HuH-7 (cell line): ENCODE results near the gene NAP1L4.

ENCODE experiments used
- DNase-seq: peaks from one replicate; pipeline ENCODE4 v3.0.0; 2011; ENCODE audit warnings: low spot score

NAP1L4 gene

GRCh38 chr11:2992997-2993325 is 832 bp upstream of the NAP1L4 start:
- DNase-seq: no peak

GRCh38 chr11:2991452-2992233 is 486 bp downstream of the NAP1L4 start:
- DNase-seq: no peak

- peak; percentile 44 for DNase-seq
These were observed 1.3 kb downstream of the NAP1L4 start for GRCh38 chr11:2990617-2991451.

GRCh38 chr11:2989551-2989950 is 2.6 kb downstream of the NAP1L4 start:
- DNase-seq: no peak

- no peak for DNase-seq
These were observed 3.1 kb downstream of the NAP1L4 start for GRCh38 chr11:2989006-2989405.

- DNase-seq: no peak
These were observed 4.0 kb downstream of the NAP1L4 start for GRCh38 chr11:2987881-2988861.

GRCh38 chr11:2983908-2984307 is 8.2 kb downstream of the NAP1L4 start:
- no peak for DNase-seq

GRCh38 chr11:2982214-2982613 is 9.9 kb downstream of the NAP1L4 start:
- DNase-seq: no peak

GRCh38 chr11:2981130-2981529 is 11.0 kb downstream of the NAP1L4 start:
- no peak for DNase-seq

GRCh38 chr11:2980168-2980840 is 11.8 kb downstream of the NAP1L4 start:
- no peak for DNase-seq

- DNase-seq: no peak
These were observed 15.0 kb downstream of the NAP1L4 start for GRCh38 chr11:2977113-2977512.

- no peak for DNase-seq
These were observed 15.7 kb downstream of the NAP1L4 start for GRCh38 chr11:2976294-2977063.

- DNase-seq: no peak
These were observed 16.5 kb downstream of the NAP1L4 start for GRCh38 chr11:2975594-2975993.

GRCh38 chr11:2974272-2974671 is 17.9 kb downstream of the NAP1L4 start:
- DNase-seq: no peak

GRCh38 chr11:2968341-2968900 is 23.7 kb downstream of the NAP1L4 start:
- DNase-seq: no peak

GRCh38 chr11:2964782-2965181 is 27.3 kb downstream of the NAP1L4 start:
- DNase-seq: no peak

GRCh38 chr11:2963761-2964160 is 28.4 kb downstream of the NAP1L4 start:
- no peak for DNase-seq

- no peak for DNase-seq
These were observed 28.9 kb downstream of the NAP1L4 start for GRCh38 chr11:2963112-2963754.

GRCh38 chr11:2961080-2961479 is 31.0 kb downstream of the NAP1L4 start:
- DNase-seq: no peak

- DNase-seq: no peak
These were observed 32.0 kb downstream of the NAP1L4 start for GRCh38 chr11:2960139-2960538.
